K562 (cell line): Measurements from ENCODE around the gene ARID3C. TPM values are rescaled to one million over a fixed set of nuclear protein-coding genes. Genes with fewer than 3 reads are reported as not detected.

ENCODE experiments used
- ATAC-seq: fragments of 200-7000 bp; cut with Tn5 transposase; 3 replicates; pipeline ENCODE4 v1.9.1; 2020; ENCODE audit warnings: moderate library complexity
- BruUV-seq: library from RNA; stranded (reverse); fragments of 400-500 nt; replicated peaks from 2 replicates; lab custom pipeline; 2021; lab: Mats Ljungman, UMichigan
- CTCF ChIA-PET: fragments of 300-600 bp; formaldehyde crosslinking; extraction: SDS; loops from one replicate; lab custom pipeline; 2021; ENCODE audit warnings: low intra/inter-chr PET ratio; lab: Yijun Ruan, JAX
- POLR2A ChIA-PET: fragments of 300-600, 350-650 bp; sonication (Branson Sonifier 250); formaldehyde crosslinking; extraction: SDS; loops from one replicate; lab custom pipeline; 2021; ENCODE audit warnings: antibody characterized with exemption, inconsistent platforms; lab: Yijun Ruan, JAX
- DNase-seq, 4 experiments: peaks; one replicate each; pipeline versions ENCODE4 v3.0.0 to v3.0.0-alpha.2; 2011 to 2018; ENCODE audit warnings: low spot score in 3 of 4, mixed read lengths in 3 of 4; ENCODE audit errors: extremely low read depth in 1 of 4
- FAIRE-seq: peaks from 2 replicates; lab custom pipeline; 2011; peaks lifted over from hg19 to GRCh38; lab: Jason Lieb, UNC
- H2AFZ ChIP-seq: 2 replicates; pipeline ENCODE4 v1.6.0; 2011; ENCODE audit warnings: low read depth, low read length, control low read depth, inconsistent platforms
- H3K27ac ChIP-seq: fragments of 200-600 bp; 3 replicates; pipeline ENCODE4 v1.8.0; 2011; ENCODE audit warnings: low read depth, mild to moderate bottlenecking, control low read depth, inconsistent platforms, low read length, moderate library complexity, mixed read lengths; ENCODE audit errors: extremely low read depth
- H3K27me3 ChIP-seq, 2 experiments: fragments of 300-600 bp in 1 of 2; 2 replicates in 1 of 2; 3 replicates in 1 of 2; pipeline versions ENCODE4 v1.6.0 to v1.8.0; 2011; ENCODE audit warnings: inconsistent platforms in 2 of 2, low read length in 2 of 2, mild to moderate bottlenecking in 1 of 2, mixed read lengths in 1 of 2, moderate library complexity in 1 of 2; ENCODE audit not compliant: control insufficient read depth in 2 of 2, insufficient read depth in 2 of 2
- H3K36me3 ChIP-seq: fragments of 300-600 bp; 3 replicates; pipeline ENCODE4 v1.8.0; 2011; ENCODE audit warnings: mild to moderate bottlenecking, low read length, inconsistent platforms; ENCODE audit not compliant: control insufficient read depth, insufficient read depth
- H3K4me1 ChIP-seq, 2 experiments: fragments of 200-600 bp in 1 of 2; replicated peaks in 1 of 2; 2 replicates in 1 of 2; 3 replicates in 1 of 2; pipeline versions ENCODE4 v1.5.1 to v1.8.0; 2011; ENCODE audit warnings: inconsistent platforms in 2 of 2, low read length in 2 of 2, mild to moderate bottlenecking in 1 of 2, mixed read lengths in 1 of 2, moderate library complexity in 1 of 2; ENCODE audit not compliant: control insufficient read depth in 2 of 2, insufficient read depth in 2 of 2
- H3K4me2 ChIP-seq: 2 replicates; pipeline ENCODE4 v1.6.1; 2011; ENCODE audit warnings: low read length, control low read depth, inconsistent platforms, mixed read lengths; ENCODE audit not compliant: insufficient read depth
- H3K4me3 ChIP-seq: fragments of 200-600 bp; sonication (generic), shearing (Covaris generic); 2 replicates; pipeline ENCODE4 v1.5.1; 2016; ENCODE audit warnings: control low read depth, inconsistent platforms
- H3K79me2 ChIP-seq: fragments of 200-600 bp; 3 replicates; pipeline ENCODE4 v1.8.0; 2011; ENCODE audit warnings: low read length, inconsistent platforms; ENCODE audit not compliant: control insufficient read depth, insufficient read depth
- H3K9ac ChIP-seq, 2 experiments: 2 replicates each; pipeline versions ENCODE4 v1.6.0 to v1.6.1; 2011; ENCODE audit warnings: low read depth in 2 of 2, low read length in 2 of 2, control low read depth in 1 of 2, inconsistent platforms in 1 of 2, mild to moderate bottlenecking in 1 of 2, mixed read lengths in 1 of 2; ENCODE audit not compliant: insufficient read depth in 1 of 2
- H3K9me1 ChIP-seq: one replicate; pipeline ENCODE4 v1.6.0; 2011; ENCODE audit warnings: inconsistent platforms, mild to moderate bottlenecking, low read length, moderate library complexity; ENCODE audit not compliant: control insufficient read depth, insufficient read depth
- H3K9me3 ChIP-seq: replicated peaks from 2 replicates; pipeline ENCODE4 v1.5.1; 2011; ENCODE audit warnings: low read depth, low read length, inconsistent platforms; ENCODE audit not compliant: control insufficient read depth, insufficient read depth
- H4K20me1 ChIP-seq: replicated peaks from 2 replicates; pipeline ENCODE4 v1.6.1; 2011; ENCODE audit warnings: low read length, inconsistent platforms, mixed read lengths; ENCODE audit not compliant: control insufficient read depth, insufficient read depth
- ATF7 ChIP-seq: fragments of 450-650 bp; IDR thresholded peaks from 2 replicates; pipeline ENCODE4 v1.7.1; 2014; ENCODE audit warnings: mild to moderate bottlenecking, moderate library complexity
- BRD4 ChIP-seq: fragments of 200-600 bp; sonication (generic); IDR thresholded peaks from 2 replicates; pipeline ENCODE4 v1.6.1; 2017; ENCODE audit warnings: inconsistent platforms
- ERF ChIP-seq: fragments of 450-650 bp; formaldehyde crosslinking; IDR thresholded peaks from 2 replicates; pipeline ENCODE4 v1.4.0; 2020; ENCODE audit warnings: mild to moderate bottlenecking, mixed read lengths
- GTF2A2 ChIP-seq: IDR thresholded peaks from 2 replicates; pipeline ENCODE4 v1.6.1; 2016; ENCODE audit warnings: mild to moderate bottlenecking, missing genetic modification characterization, missing compliant biosample characterization
- KAT8 ChIP-seq: fragments of 450-650 bp; IDR thresholded peaks from 2 replicates; pipeline ENCODE4 v1.6.1; 2016; ENCODE audit warnings: low read depth, mild to moderate bottlenecking
- NCOA1 ChIP-seq: fragments of 450-650 bp; IDR thresholded peaks from 2 replicates; pipeline ENCODE4 v1.6.1; 2016; ENCODE audit warnings: low read depth
- NCOR1 ChIP-seq: fragments of 450-650 bp; IDR thresholded peaks from 2 replicates; pipeline ENCODE4 v1.6.1; 2016; ENCODE audit warnings: mild to moderate bottlenecking, moderate library complexity
- NUFIP1 ChIP-seq: fragments of 450-650 bp; IDR thresholded peaks from 2 replicates; pipeline ENCODE4 v1.6.1; 2018; ENCODE audit not compliant: partially characterized antibody
- PCBP2 ChIP-seq: fragments of 200-400 bp; formaldehyde crosslinking; IDR thresholded peaks from 2 replicates; pipeline ENCODE4 v1.6.1; 2018; ENCODE audit warnings: low read length, low read depth, mild to moderate bottlenecking, moderate library complexity; ENCODE audit not compliant: poor library complexity, severe bottlenecking
- PTTG1 ChIP-seq: fragments of 450-650 bp; IDR thresholded peaks from 2 replicates; pipeline ENCODE4 v1.6.1; 2016; ENCODE audit warnings: low read depth, mild to moderate bottlenecking, missing genetic modification characterization, missing compliant biosample characterization
- TAF7 ChIP-seq: fragments of 450-650 bp; IDR thresholded peaks from 2 replicates; pipeline ENCODE4 v1.6.1; 2016; ENCODE audit warnings: missing genetic modification characterization, missing compliant biosample characterization
- TGIF2 ChIP-seq: sonication (generic); formaldehyde crosslinking; IDR thresholded peaks from 2 replicates; pipeline ENCODE4 v1.8.1; 2022; ENCODE audit warnings: mild to moderate bottlenecking, missing genetic modification reagents, moderate library complexity
- ZNF23 ChIP-seq: fragments of 250-450 bp; sonication (Bioruptor Pico); IDR thresholded peaks from 2 replicates; pipeline ENCODE4 v1.4.0; 2020; ENCODE audit warnings: mild to moderate bottlenecking
- ZNF316 ChIP-seq: fragments of 450-650 bp; IDR thresholded peaks from 2 replicates; pipeline ENCODE4 v1.6.1; 2016
- WGBS: fragments of 100-300 bp; shearing (Covaris generic); methylation state at CpG from one replicate; pipeline ENCODE4 v1.1.6; 2016; ENCODE audit warnings: low coverage, mixed read lengths; ENCODE audit not compliant: insufficient coverage; ENCODE audit errors: missing lambda C conversion rate; 5-methylcytosine and 5-hydroxymethylcytosine counted together
- in situ Hi-C: fragments of 300-500 bp; cut with MboI; formaldehyde crosslinking; loops from 4 replicates; pipeline ENCODE4 v1.15.0; 2018; ENCODE audit warnings: inconsistent platforms, mixed read lengths
- intact Hi-C: fragments of 100-400 bp; cut with micrococcal nuclease; formaldehyde crosslinking; loops from 2 replicates; pipeline ENCODE4 v1.14.2; 2022
- polyA plus RNA-seq, 8 experiments: library from polyadenylated mRNA; depleted of rRNA in 4 of 8; stranded (reverse) in 5 of 8; unstranded in 3 of 8; fragments of >200 nt; fragmentation: Nextera tagmentation in 2 of 8; fragmentation: Illumina TruSeq in 1 of 8; extraction: Ambion mirVana in 2 of 8; extraction: Trizol in 1 of 8; gene quantifications; 2 replicates each; pipeline versions ENCODE4 v1.2.1 to v1.2.3, GENCODE V29; 2011 to 2014; ENCODE audit warnings: inconsistent platforms in 1 of 8, missing spikeins in 1 of 8
- total RNA-seq, 7 experiments: library from RNA; depleted of rRNA in 6 of 7; stranded (reverse); fragments of >200 nt in 6 of 7; fragmentation: Illumina TruSeq in 2 of 7; extraction: Trizol in 2 of 7; gene quantifications; 2 replicates each; pipeline versions ENCODE4 v1.2.1 to v1.2.3, GENCODE V29; 2011 to 2021; ENCODE audit warnings: low replicate concordance in 1 of 7
- TF ChIP-seq, protein P1 (sequence below): fragments of 200-800 bp; sonication (Bioruptor generic); IDR thresholded peaks from 2 replicates; pipeline ENCODE4 v1.6.1; 2016; ENCODE audit warnings: missing genetic modification characterization, missing compliant biosample characterization
- TF ChIP-seq, protein P2 (sequence below): fragments of 200-400 bp; formaldehyde crosslinking; IDR thresholded peaks from 2 replicates; pipeline ENCODE4 v1.6.1; 2017; ENCODE audit warnings: mild to moderate bottlenecking, low read depth, low read length, moderate library complexity

ARID3C gene
- total and polyA plus RNA-seq, 9 of the 15 experiments (the other 6 are each of a cell fraction or from before 2014, with no cell fraction given): not detected

DNA sequence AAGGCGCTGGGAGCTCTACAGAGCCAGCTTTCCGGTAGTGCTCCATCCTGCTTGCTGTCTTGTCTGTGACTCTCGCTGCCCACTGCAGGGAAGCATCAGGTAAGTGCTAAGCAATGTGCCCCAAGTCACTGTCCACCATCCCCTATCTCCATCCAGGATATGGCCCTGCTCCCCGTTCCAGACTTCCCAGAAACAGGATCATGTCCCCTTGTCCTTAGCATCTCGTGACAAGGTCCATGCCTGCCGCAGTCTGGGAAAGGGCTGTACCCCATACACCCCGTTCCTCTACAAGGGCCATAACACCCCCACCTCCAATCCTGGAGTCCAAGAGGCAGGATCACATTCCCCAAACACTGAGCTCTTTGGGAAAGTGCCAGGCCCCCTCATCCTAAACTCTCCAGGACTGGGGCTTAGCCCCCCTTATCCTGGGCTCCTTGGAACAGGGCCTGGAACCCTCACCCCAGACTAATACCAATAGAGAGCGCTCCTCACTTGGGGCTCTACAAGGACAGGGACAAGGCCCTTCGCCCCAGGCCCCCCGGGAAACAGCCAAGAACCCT is 17.5 kb downstream of the ARID3C start:
- FAIRE-seq: peak; percentile 6
- Histone ChIP-seq H3K9ac (peak overlapping the region; percentile 89 to 92), H4K20me1 (no peaks in the 10 kb centered on the region; the same call in 1 of the 2 replicates), H3K4me1 (peaks cover 7 to 19% of the 10 kb centered on the region in 2 experiments; a peak in 4 of 5 replicates), H3K4me2 (peak overlapping the region; percentile 93), H3K36me3 (peaks cover 15% of the 10 kb centered on the region; the same call in 1 of the 3 replicates), H3K79me2 (peaks cover 17% of the 10 kb centered on the region), H3K4me3 (peak overlapping the region; percentile 60), H3K27me3 (no peaks in the 10 kb centered on the region), H3K27ac (peak overlapping the region; percentile 86), H3K9me1 (no peaks in the 10 kb centered on the region), H3K9me3 (no peaks in the 10 kb centered on the region), H2AFZ (peak overlapping the region; percentile 94)
- in situ Hi-C loops (no loop called here), intact Hi-C loops (loop anchor here (10.0 kb wide), 1 partner anchor 93 kb away; no protein-coding TSS in a partner anchor)
- BruUV-seq: TSS peak; percentile 72
- CTCF ChIA-PET: interaction anchor here (2.8 kb wide), 1 partner anchor 91 kb away, joined by 15 read pairs; no protein-coding TSS in a partner anchor
- POLR2A ChIA-PET: interaction anchor here (0.6 to 1.3 kb wide), 4 partner anchors 9 to 180 kb away, joined by 4 read pairs; partner anchors contain the start of gene DCTN3
- peak in 1 of 4 experiments; percentile 17 for DNase-seq
- ATAC-seq: peak; percentile 59
- 15% methylated on average over 10 of the region's 10 CpGs for WGBS
- TF ChIP-seq PTTG1 (tag) (no peak), TGIF2 (no peak), ZNF23 (CRISPR knock-in tag) (no peak), ZNF316 (no peak), BRD4 (no peak), ATF7 (no peak), NCOR1 (no peak), PCBP2 (no peak), NCOA1 (no peak), GTF2A2 (tag) (no peak), TAF7 (tag) (no peak), KAT8 (no peak), NUFIP1 (no peak), ERF (CRISPR knock-in tag) (no peak)
- TF ChIP-seq, protein P1, sequence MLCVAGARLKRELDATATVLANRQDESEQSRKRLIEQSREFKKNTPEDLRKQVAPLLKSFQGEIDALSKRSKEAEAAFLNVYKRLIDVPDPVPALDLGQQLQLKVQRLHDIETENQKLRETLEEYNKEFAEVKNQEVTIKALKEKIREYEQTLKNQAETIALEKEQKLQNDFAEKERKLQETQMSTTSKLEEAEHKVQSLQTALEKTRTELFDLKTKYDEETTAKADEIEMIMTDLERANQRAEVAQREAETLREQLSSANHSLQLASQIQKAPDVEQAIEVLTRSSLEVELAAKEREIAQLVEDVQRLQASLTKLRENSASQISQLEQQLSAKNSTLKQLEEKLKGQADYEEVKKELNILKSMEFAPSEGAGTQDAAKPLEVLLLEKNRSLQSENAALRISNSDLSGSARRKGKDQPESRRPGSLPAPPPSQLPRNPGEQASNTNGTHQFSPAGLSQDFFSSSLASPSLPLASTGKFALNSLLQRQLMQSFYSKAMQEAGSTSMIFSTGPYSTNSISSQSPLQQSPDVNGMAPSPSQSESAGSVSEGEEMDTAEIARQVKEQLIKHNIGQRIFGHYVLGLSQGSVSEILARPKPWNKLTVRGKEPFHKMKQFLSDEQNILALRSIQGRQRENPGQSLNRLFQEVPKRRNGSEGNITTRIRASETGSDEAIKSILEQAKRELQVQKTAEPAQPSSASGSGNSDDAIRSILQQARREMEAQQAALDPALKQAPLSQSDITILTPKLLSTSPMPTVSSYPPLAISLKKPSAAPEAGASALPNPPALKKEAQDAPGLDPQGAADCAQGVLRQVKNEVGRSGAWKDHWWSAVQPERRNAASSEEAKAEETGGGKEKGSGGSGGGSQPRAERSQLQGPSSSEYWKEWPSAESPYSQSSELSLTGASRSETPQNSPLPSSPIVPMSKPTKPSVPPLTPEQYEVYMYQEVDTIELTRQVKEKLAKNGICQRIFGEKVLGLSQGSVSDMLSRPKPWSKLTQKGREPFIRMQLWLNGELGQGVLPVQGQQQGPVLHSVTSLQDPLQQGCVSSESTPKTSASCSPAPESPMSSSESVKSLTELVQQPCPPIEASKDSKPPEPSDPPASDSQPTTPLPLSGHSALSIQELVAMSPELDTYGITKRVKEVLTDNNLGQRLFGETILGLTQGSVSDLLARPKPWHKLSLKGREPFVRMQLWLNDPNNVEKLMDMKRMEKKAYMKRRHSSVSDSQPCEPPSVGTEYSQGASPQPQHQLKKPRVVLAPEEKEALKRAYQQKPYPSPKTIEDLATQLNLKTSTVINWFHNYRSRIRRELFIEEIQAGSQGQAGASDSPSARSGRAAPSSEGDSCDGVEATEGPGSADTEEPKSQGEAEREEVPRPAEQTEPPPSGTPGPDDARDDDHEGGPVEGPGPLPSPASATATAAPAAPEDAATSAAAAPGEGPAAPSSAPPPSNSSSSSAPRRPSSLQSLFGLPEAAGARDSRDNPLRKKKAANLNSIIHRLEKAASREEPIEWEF (CRISPR knock-in tag): no peak
- TF ChIP-seq, protein P2, sequence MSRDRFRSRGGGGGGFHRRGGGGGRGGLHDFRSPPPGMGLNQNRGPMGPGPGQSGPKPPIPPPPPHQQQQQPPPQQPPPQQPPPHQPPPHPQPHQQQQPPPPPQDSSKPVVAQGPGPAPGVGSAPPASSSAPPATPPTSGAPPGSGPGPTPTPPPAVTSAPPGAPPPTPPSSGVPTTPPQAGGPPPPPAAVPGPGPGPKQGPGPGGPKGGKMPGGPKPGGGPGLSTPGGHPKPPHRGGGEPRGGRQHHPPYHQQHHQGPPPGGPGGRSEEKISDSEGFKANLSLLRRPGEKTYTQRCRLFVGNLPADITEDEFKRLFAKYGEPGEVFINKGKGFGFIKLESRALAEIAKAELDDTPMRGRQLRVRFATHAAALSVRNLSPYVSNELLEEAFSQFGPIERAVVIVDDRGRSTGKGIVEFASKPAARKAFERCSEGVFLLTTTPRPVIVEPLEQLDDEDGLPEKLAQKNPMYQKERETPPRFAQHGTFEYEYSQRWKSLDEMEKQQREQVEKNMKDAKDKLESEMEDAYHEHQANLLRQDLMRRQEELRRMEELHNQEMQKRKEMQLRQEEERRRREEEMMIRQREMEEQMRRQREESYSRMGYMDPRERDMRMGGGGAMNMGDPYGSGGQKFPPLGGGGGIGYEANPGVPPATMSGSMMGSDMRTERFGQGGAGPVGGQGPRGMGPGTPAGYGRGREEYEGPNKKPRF: no peak
